Panc1 (cell line): Measurements from ENCODE around the gene TMED9.
"Not testable (repeated sequence)": the region's sequence is repeated elsewhere in the genome, so short reads cannot be mapped to it uniquely, and the experiment has no call there.

Experiments
- POLR2AphosphoS5 ChIP-seq: IDR thresholded peaks from 2 replicates; pipeline ENCODE4 v1.6.1; 2012; ENCODE audit warnings: mild to moderate bottlenecking, low read depth, low read length, moderate library complexity
- TF ChIP-seq, protein P1 (sequence below): fragments of 450-650 bp; IDR thresholded peaks from 2 replicates; pipeline ENCODE4 v1.5.1; 2017; ENCODE audit warnings: mild to moderate bottlenecking
- TF ChIP-seq, protein P2 (sequence below), 2 experiments: IDR thresholded peaks; 2 replicates each; pipeline ENCODE4 v1.6.1; 2011 to 2012; ENCODE audit warnings: low read depth in 2 of 2, control low read depth in 1 of 2, low read length in 1 of 2, mild to moderate bottlenecking in 1 of 2, moderate library complexity in 1 of 2; ENCODE audit not compliant: insufficient read depth in 1 of 2

DNA sequence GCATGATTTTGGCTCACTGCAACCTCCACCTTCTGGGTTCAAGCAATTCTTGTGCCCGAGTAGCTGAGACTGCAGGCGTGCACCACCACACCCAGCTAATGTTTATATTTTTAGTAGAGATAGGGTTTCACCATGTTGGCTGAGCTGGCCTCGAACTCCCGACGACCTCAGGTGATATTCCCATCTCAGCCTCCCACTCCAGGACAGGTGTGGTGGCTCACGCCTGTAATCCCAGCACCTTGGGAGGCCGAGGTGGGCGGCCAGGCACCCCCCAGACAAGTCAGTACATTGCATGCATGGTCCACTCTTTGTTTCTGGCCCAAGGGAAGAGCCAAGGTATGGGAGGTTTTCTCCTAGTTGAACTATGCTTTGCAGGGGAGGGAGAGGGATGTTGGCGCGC is 32.2 kb downstream of the TMED9 start:
- TF ChIP-seq, protein P1, sequence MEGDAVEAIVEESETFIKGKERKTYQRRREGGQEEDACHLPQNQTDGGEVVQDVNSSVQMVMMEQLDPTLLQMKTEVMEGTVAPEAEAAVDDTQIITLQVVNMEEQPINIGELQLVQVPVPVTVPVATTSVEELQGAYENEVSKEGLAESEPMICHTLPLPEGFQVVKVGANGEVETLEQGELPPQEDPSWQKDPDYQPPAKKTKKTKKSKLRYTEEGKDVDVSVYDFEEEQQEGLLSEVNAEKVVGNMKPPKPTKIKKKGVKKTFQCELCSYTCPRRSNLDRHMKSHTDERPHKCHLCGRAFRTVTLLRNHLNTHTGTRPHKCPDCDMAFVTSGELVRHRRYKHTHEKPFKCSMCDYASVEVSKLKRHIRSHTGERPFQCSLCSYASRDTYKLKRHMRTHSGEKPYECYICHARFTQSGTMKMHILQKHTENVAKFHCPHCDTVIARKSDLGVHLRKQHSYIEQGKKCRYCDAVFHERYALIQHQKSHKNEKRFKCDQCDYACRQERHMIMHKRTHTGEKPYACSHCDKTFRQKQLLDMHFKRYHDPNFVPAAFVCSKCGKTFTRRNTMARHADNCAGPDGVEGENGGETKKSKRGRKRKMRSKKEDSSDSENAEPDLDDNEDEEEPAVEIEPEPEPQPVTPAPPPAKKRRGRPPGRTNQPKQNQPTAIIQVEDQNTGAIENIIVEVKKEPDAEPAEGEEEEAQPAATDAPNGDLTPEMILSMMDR, result not testable (repeated sequence)
- TF ChIP-seq POLR2AphosphoS5, result not testable (repeated sequence)
- TF ChIP-seq, protein P2, sequence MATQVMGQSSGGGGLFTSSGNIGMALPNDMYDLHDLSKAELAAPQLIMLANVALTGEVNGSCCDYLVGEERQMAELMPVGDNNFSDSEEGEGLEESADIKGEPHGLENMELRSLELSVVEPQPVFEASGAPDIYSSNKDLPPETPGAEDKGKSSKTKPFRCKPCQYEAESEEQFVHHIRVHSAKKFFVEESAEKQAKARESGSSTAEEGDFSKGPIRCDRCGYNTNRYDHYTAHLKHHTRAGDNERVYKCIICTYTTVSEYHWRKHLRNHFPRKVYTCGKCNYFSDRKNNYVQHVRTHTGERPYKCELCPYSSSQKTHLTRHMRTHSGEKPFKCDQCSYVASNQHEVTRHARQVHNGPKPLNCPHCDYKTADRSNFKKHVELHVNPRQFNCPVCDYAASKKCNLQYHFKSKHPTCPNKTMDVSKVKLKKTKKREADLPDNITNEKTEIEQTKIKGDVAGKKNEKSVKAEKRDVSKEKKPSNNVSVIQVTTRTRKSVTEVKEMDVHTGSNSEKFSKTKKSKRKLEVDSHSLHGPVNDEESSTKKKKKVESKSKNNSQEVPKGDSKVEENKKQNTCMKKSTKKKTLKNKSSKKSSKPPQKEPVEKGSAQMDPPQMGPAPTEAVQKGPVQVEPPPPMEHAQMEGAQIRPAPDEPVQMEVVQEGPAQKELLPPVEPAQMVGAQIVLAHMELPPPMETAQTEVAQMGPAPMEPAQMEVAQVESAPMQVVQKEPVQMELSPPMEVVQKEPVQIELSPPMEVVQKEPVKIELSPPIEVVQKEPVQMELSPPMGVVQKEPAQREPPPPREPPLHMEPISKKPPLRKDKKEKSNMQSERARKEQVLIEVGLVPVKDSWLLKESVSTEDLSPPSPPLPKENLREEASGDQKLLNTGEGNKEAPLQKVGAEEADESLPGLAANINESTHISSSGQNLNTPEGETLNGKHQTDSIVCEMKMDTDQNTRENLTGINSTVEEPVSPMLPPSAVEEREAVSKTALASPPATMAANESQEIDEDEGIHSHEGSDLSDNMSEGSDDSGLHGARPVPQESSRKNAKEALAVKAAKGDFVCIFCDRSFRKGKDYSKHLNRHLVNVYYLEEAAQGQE (IDR thresholded peaks at IDR 0.05; ENCODE audit: insufficient read depth in 1 of 2, low read depth in 2 of 2, low read length in 1 of 2), result not testable (repeated sequence)
